Body of pancreas (tissue), 4 donors: ENCODE results near the gene TWF2. TPM values are rescaled to one million over a fixed set of nuclear protein-coding genes. Genes with fewer than 3 reads are reported as not detected.

Experiments used
- ATAC-seq: fragments of 150-250 bp; one replicate; pipeline ENCODE4 v1.9.1; 2016
- DNase-seq, 4 donors: peaks; one replicate each; pipeline ENCODE4 v3.0.0-alpha.2; 2019
- H3K27ac ChIP-seq, 4 donors: fragments of 200-600 bp; sonication (generic); 1 replicate in 3 of 4; 2 replicates in 1 of 4; pipeline versions ENCODE4 v1.5.1 to v1.6.1; 2016 to 2019; ENCODE audit warnings: mild to moderate bottlenecking in 1 of 4, mixed read lengths in 1 of 4, moderate library complexity in 1 of 4
- H3K27me3 ChIP-seq, 2 donors: fragments of 200-600 bp; sonication (generic); one replicate each; pipeline ENCODE4 v1.6.0; 2016; ENCODE audit warnings: mild to moderate bottlenecking in 1 of 2
- H3K36me3 ChIP-seq, 2 donors: fragments of 200-600 bp; sonication (generic); replicated peaks in 1 of 2; 2 replicates each; pipeline ENCODE4 v1.5.1; 2016; ENCODE audit warnings: low read depth in 2 of 2; ENCODE audit not compliant: insufficient read depth in 1 of 2
- H3K4me1 ChIP-seq: fragments of 200-600 bp; sonication (generic); one replicate; pipeline ENCODE4 v1.6.0; 2016
- H3K4me3 ChIP-seq, 2 donors: fragments of 200-600 bp; sonication (generic); 1 replicate in 1 of 2; 2 replicates in 1 of 2; pipeline ENCODE4 v1.5.1; 2016 to 2019
- H3K9me3 ChIP-seq, 3 donors: fragments of 200-600 bp; sonication (generic); 1 replicate in 2 of 3; 2 replicates in 1 of 3; pipeline ENCODE4 v1.5.1; 2016
- CTCF ChIP-seq, 7 experiments: fragments of 450-650 bp in 4 of 7; fragments of 200-600 bp in 3 of 7; sonication (generic) in 3 of 7; IDR thresholded peaks; one replicate each; pipeline ENCODE4 v1.5.1; 2016 to 2019; ENCODE audit warnings: antibody characterized with exemption in 7 of 7
- POLR2A ChIP-seq, 3 donors: fragments of 450-650 bp; IDR thresholded peaks; one replicate each; pipeline ENCODE4 v1.6.1; 2016; ENCODE audit warnings: antibody characterized with exemption in 3 of 3, mild to moderate bottlenecking in 2 of 3
- WGBS, 2 donors: methylation state at CpG; one replicate each; pipeline ENCODE4 v1.1.5; 2017; 5-methylcytosine and 5-hydroxymethylcytosine counted together
- intact Hi-C: fragments of 100-400 bp; cut with DNase I; formaldehyde crosslinking; loops from one replicate; pipeline ENCODE4 v1.15.1; 2023
- total RNA-seq, 2 donors: library from RNA; depleted of rRNA; stranded (reverse); fragments of >200 nt; gene quantifications; one replicate each; pipeline ENCODE4 v1.1.0, GENCODE V29; 2016

TWF2 gene
- total RNA-seq, 2 donors from 2014 or later = 26.7 to 35.8 TPM

- ATAC-seq (no peak), DNase-seq (no peak)
- Histone ChIP-seq H3K27ac (no peak overlapping the region), H3K4me3 (no peak overlapping the region), H3K36me3 (no peaks in the 10 kb centered on the region), H3K4me1 (peaks cover 10% of the 10 kb centered on the region), H3K27me3 (no peaks in the 10 kb centered on the region), H3K9me3 (no peaks in the 10 kb centered on the region)
- 85 to 89% methylated on average over 6 of the region's 6 CpGs for WGBS, 2 donors
- intact Hi-C loops = no loop called here
- TF ChIP-seq POLR2A (IDR thresholded peaks at IDR 0.05) (no peak), CTCF (IDR thresholded peaks at IDR 0.05) (no peak)
These were observed 53.6 kb downstream of the TWF2 start for GRCh38 chr3:52185311-52185710.

GRCh38 chr3:52184690-52185089, 54.3 kb downstream of the TWF2 start:
- intact Hi-C loops = no loop called here
- no peak overlapping the region for H3K27ac ChIP-seq
- no peak overlapping the region for H3K4me3 ChIP-seq
- no peaks in the 10 kb centered on the region for H3K36me3 ChIP-seq
- WGBS, 2 donors = 79 to 81% methylated on average over 5 to 8 of the region's 8 CpGs
- H3K9me3 ChIP-seq = no peaks in the 10 kb centered on the region
- no peaks in the 10 kb centered on the region for H3K27me3 ChIP-seq
- DNase-seq (no peak), ATAC-seq (no peak)
- H3K4me1 ChIP-seq = peaks cover 9% of the 10 kb centered on the region
- no peak for TF ChIP-seq CTCF (IDR thresholded peaks at IDR 0.05)
- no peak for TF ChIP-seq POLR2A (IDR thresholded peaks at IDR 0.05)

- no peak for ATAC-seq
- no peaks in the 10 kb centered on the region for H3K27me3 ChIP-seq
- intact Hi-C loops = no loop called here
- H3K36me3 ChIP-seq = no peaks in the 10 kb centered on the region
- H3K9me3 ChIP-seq = no peaks in the 10 kb centered on the region
- no peak overlapping the region for H3K27ac ChIP-seq
- H3K4me3 ChIP-seq = no peak overlapping the region
- 86 to 88% methylated on average over 6 to 7 of the region's 7 CpGs for whole genome bisulfite sequencing, 2 donors
- no peak for DNase-seq
- H3K4me1 ChIP-seq = peaks cover 2% of the 10 kb centered on the region
- TF ChIP-seq CTCF (IDR thresholded peaks at IDR 0.05) = no peak
- no peak for TF ChIP-seq POLR2A (IDR thresholded peaks at IDR 0.05)
These were observed 55.0 kb downstream of the TWF2 start for GRCh38 chr3:52183786-52184445.

GRCh38 chr3:52182691-52183090, 56.3 kb downstream of the TWF2 start:
- no peaks in the 10 kb centered on the region for H3K4me1 ChIP-seq
- no peak overlapping the region for H3K4me3 ChIP-seq
- intact Hi-C loops = no loop called here
- TF ChIP-seq POLR2A (IDR thresholded peaks at IDR 0.05) = no peak
- no peak for TF ChIP-seq CTCF (IDR thresholded peaks at IDR 0.05)
- DNase-seq (no peak), ATAC-seq (no peak)
- no peaks in the 10 kb centered on the region for H3K36me3 ChIP-seq
- H3K9me3 ChIP-seq = no peaks in the 10 kb centered on the region
- H3K27ac ChIP-seq = no peak overlapping the region
- H3K27me3 ChIP-seq = no peaks in the 10 kb centered on the region
- 73 to 77% methylated on average over 4 of the region's 4 CpGs for WGBS, 2 donors

- Histone ChIP-seq H3K4me1 (no peaks in the 10 kb centered on the region), H3K36me3 (no peaks in the 10 kb centered on the region), H3K27ac (no peak overlapping the region), H3K9me3 (no peaks in the 10 kb centered on the region), H3K4me3 (no peak overlapping the region), H3K27me3 (no peaks in the 10 kb centered on the region)
- intact Hi-C loops = no loop called here
- TF ChIP-seq POLR2A (IDR thresholded peaks at IDR 0.05) (no peak), CTCF (IDR thresholded peaks at IDR 0.05) (no peak)
- no peak for DNase-seq
- no peak for ATAC-seq
- WGBS, 2 donors = 63 to 89% methylated on average over 3 to 5 of the region's 5 CpGs
These were observed 56.8 kb downstream of the TWF2 start for GRCh38 chr3:52182196-52182595.
